GM19023 (cell line): ENCODE measurements around the gene PDK4.
A peak's percentile ranks its signal among the peaks of the same experiment; 100 is the strongest.

Experiments
- ATAC-seq: cut with Tn5 transposase; IDR thresholded peaks from one replicate; pipeline ENCODE4 v1.9.1; 2021; ENCODE audit warnings: mild to moderate bottlenecking, moderate library complexity; ENCODE audit not compliant: unreplicated experiment

PDK4 gene

DNA sequence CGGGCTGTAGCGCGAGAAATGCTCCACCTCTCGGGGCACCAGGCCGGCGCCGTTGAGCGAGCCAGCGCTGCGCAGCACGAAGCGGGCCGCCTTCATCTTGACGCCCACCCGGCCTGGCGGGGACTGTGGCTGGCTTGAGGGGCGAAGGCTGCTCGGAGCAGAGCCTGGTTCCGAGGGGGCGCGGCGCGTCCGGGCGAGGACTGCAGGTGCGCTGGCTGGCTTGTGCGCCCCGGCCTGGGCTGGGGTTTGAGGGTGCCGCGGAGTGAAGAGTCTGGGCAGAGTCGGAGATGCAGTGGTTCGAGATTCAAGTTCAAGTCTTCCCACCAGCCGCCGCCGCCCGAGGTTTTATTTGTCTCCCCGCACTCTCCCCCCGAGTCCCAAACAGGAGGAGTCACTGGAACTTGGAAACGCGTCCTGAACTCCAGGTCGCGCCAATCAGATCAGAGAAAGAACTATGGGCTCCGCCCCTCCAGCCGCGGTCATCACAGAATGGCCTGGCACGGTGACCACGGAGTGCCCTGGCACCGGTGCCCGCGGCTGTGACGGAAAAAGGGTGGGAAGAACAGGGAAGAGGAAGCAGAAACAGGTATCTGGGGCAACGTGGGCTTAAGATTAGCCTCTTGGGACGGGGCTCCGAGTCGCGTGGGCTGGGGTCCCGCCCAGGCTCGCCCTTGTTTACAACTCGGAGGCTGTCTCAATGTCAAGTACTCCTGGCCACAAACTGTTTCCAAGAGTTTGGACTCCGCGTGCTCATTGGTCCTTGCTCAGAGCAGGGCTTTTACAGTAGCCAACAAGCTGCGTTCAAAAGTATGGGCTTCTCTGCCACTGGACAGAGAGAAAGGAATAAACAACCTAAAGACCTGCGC lies at the start of gene PDK4:
Gene PDK4, minus strand, starts transcription at position 319 of the 866 bp plus-strand sequence. Its CDS starts 223 bp downstream, at position 96.
- ATAC-seq = no peak

- no peak for ATAC-seq
These were observed 45.9 kb upstream of the PDK4 start for GRCh38 chr7:95642173-95642572.

- ATAC-seq = no peak
These were observed 40.0 kb upstream of the PDK4 start for GRCh38 chr7:95636140-95636940.

- ATAC-seq = no peak
These were observed 36.3 kb upstream of the PDK4 start for GRCh38 chr7:95632609-95633008.

GRCh38 chr7:95631527-95631926 lies 35.2 kb upstream of the PDK4 start:
- ATAC-seq = no peak

DNA sequence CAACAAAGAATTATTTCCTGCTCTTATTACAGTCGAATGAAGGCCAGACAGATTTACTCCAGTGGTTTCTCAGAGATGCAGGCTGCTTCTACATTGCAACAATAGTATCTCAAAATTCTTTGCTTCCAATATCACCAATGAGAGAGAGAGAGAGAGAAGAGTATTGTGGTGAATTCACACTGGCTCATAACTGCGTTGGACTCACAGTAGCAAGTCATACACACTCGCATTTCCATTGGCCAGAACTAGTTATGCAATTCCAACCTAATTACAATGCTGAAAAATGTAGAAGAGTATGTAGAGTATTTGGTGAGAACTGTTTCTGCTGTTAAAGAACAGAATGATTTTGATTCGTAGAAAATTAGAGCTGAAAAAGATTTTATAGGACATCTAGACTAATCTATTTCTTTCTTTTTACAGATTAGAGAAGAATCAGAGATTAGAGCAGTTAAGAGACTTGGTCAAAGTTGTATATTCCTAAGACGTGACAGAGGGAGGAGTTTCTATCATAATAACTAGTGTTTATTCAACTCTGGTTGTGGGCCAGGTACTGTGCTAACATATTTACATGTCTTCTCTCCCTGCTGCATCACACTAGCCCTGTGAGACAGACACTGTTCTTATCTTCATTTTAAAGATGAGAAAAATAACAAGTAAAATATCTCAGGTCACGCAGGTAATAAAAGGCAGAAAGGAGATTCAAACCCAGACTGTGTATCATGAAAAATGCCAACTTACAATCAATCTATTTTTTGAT lies 34.6 kb upstream of the PDK4 start:
- ATAC-seq = no peak

- no peak for ATAC-seq
These were observed 32.6 kb upstream of the PDK4 start for GRCh38 chr7:95628831-95629439.

- ATAC-seq = no peak
These were observed 27.5 kb upstream of the PDK4 start for GRCh38 chr7:95623788-95624187.

DNA sequence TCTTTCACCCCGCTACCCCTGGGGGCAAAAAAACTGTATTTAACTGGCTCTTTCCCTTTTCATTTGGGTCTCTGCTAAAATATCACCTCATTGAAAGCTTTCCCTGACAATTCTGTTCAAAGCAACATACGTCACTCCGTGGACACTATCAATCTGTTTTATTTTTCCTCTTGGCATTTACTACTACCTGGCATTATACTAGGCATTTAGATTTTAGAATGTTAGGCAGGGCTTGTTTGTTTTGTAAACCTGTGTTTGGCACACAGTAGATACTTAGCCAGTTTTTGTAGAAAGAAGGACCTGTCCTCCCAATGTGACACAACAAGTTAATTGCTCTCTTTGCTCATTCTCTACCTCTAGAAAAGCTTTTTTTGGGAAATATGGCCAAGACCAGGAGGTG lies 26.5 kb upstream of the PDK4 start:
- ATAC-seq = no peak

DNA sequence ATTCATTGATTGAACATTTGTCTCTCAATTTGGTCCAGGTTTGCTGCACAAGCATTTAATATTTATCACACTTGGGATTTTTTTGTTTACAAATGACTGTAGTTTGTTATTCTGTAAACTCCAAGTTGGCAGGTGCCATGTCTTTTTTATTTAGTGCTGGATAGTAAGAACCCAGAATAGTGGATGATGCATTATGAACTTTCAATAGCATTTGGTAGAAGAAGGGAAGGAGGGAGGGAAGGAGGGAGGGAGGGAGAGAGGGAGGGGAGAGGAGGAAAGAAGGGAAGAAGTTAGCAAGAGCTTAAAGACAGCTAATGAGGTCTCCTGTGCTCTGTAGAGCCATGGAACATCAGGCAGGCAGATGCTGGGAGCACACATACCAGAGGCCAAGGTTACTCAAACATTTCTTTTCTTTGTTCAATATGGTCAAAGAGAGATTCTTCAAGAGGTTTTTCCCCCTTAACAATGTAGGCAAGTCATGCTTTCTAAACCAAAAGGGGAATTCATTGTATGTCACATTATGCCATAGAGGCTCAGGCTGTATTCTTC lies 25.8 kb upstream of the PDK4 start:
- ATAC-seq = no peak

- ATAC-seq = no peak
These were observed 25.1 kb upstream of the PDK4 start for GRCh38 chr7:95621404-95621803.

DNA sequence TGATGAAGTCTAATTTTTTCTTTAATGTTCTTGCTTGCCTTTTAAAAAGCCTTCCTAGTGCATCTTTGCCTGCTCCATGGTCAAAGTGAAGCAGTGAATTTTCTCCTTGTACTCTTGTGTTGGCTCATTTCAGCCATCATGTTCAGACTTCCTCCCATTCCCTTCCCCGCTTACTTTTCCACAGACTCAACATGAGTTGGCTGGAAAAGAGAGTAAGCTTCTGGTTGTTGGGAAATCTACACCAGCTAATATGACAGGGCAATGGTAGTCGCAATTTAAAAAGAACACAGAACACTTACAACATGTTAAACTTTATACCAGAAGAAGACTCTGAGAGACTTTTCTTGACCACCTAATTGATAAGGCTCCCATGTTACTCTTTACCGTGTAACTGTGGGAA lies 24.3 kb upstream of the PDK4 start:
- no peak for ATAC-seq

- no peak for ATAC-seq
These were observed 23.6 kb upstream of the PDK4 start for GRCh38 chr7:95619921-95620320.

GRCh38 chr7:95619517-95619916 lies 23.2 kb upstream of the PDK4 start:
- no peak for ATAC-seq

DNA sequence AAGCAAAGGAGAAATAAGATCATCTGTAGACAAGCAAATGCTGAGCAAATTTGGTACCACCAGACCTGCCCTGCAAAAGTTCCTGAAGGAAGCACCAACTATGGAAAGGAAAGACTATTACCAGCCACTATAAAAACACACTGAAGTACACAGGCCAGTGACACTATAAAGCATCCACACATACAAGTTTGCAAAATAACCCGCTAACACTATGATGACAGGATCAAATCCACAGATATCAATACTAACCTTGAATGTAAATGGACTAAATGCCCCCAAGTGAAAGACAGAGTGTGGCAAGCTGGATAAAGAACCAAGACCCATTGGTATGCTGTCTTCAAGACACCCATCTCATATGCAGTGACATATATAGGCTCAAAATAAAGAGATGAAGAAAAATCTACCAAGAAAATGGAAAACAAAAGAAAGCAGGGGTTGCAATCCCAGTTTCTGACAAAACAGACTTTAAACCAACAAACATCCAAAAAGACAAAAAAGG lies 18.2 kb upstream of the PDK4 start:
- ATAC-seq = no peak

- no peak for ATAC-seq
These were observed 14.9 kb upstream of the PDK4 start for GRCh38 chr7:95611224-95611623.

DNA sequence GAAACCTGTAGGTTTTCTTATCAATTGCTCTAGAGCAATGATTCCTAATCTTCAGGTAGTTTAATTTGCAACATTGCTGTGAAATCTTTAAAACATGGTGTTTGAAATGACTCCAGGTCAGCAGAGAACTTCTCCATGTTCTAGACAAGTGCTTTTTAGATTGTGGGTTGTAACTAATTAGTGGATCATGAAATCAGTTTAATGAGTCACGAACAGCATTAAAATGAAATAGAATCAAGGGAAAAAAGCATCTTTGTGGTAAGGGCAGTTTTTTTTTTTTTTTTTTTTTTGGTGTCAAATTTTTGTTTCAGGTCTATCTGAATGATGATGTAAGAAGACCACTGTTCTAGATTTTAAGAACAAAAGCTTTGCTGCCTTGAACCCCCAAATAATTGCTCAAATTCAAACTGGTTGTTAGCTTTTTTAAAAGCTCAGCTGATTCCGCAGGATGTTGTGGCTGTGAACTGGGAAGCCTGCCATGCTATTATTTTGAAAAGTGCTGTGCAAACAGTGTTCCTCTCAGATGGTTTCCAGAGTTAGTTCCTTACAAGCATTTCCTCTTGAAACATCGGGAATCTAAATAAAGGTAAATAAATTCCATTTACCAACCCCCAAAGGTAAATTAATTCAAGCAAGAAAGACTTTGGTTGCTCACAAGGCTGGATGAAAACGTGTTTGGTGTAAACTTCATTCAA lies 13.1 kb upstream of the PDK4 start:
- ATAC-seq = no peak

- ATAC-seq = peak; percentile 99
These were observed 12.2 kb upstream of the PDK4 start for GRCh38 chr7:95608359-95609173.

GRCh38 chr7:95607561-95607960 lies 11.2 kb upstream of the PDK4 start:
- no peak for ATAC-seq
